CD4-positive, alpha-beta T cell treated with Interleukin-1 beta for 1 hour (primary cell): Measurements from ENCODE around the gene NAP1L1.
A peak's percentile ranks its signal among the peaks of the same experiment; 100 is the strongest.

Source experiments
- DNase-seq, 2 donors: peaks; one replicate each; pipeline ENCODE4 v3.0.0-alpha.2; 2020 to 2022

Gene NAP1L1

GRCh38 chr12:76037130-76038103, 47.1 kb downstream of the NAP1L1 start:
- DNase-seq = peak; percentile 39 to 76

GRCh38 chr12:76035045-76035444, 49.4 kb downstream of the NAP1L1 start:
- DNase-seq = no peak

- DNase-seq = no peak
These were observed 51.1 kb downstream of the NAP1L1 start for GRCh38 chr12:76033081-76034011.

DNA sequence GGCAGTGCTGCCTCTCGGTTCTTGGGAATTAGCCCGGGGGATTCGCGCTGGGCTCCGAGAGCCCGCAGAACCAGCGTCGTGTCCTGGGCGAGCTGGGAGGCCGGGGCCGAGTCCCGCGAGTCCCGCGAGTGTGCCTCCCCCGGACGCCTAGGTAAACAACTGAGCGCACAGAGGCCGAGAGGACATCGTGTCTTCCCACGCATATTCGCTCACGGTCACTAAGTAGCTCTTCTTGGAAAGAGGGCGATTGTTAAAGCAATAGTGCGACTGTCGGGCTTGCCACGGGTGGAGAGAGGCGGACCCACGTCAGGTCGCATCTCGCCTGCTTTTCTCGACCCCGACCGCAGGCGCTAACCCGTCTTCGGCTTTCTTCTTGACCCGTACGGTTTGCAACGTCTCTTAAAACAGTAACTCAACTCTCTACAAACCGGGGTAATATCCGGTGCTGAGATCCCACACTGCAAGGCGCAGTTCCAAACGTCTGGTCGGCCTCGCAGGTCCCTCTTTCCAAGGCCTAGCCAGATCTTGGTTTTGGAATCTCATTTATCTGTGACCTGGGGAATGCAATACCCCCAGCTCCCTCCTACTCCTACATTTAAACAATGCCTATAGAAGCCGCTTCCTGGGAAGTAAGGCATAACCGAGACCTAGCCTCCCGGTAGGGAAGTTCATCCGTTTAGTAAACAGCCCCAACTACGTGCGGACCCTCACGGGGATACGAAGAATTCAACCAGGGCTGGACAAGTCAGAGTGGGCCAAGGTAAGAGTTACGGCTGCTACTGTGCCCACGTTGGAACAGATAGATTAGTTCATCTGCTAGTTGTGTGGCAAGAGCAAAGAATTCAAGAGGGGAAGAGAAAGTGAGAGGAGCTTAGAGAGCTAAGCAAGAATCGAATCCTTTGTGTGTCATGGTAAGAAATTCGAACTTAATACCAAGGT, 52.2 kb downstream of the NAP1L1 start:
- peak; percentile 37 to 40 for DNase-seq

DNA sequence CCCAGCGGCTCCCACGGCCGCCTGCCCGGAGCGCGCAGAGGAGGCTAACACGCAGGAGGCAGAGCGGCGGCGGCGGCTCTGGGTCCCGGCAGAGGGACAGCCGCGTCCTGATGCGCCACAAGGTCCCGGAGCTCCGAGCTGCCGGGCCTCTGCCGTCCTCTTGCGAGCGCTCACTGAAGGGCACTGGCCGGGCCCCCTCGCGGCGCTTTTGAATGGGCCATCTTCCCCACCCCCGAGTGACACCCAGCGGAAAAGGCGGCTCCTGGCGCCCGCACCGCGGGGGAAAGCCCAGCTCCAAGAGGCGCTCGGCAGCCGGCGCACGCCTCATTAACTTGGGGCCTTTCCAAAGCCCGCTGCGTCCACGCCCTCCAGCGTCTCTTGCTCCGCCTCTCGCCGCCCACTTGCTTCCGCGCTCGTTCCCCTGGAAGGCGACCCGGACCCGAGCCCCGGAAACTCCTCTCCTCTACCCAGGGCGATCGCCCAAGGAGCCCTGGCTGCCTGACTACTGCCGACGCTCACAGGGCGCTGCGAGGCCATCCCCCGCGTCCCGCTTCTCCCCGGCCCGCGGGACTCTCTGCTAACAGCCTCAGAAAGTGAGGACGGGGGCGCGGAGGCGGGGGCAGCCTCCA, 53.0 kb downstream of the NAP1L1 start, which contains the start of gene PHLDA1:
Gene PHLDA1, minus strand, starts transcription at position 363 of the 629 bp plus-strand sequence.
- peak; percentile 93 to 95 for DNase-seq

- no peak for DNase-seq
These were observed 53.4 kb downstream of the NAP1L1 start for GRCh38 chr12:76031081-76031413.

DNA sequence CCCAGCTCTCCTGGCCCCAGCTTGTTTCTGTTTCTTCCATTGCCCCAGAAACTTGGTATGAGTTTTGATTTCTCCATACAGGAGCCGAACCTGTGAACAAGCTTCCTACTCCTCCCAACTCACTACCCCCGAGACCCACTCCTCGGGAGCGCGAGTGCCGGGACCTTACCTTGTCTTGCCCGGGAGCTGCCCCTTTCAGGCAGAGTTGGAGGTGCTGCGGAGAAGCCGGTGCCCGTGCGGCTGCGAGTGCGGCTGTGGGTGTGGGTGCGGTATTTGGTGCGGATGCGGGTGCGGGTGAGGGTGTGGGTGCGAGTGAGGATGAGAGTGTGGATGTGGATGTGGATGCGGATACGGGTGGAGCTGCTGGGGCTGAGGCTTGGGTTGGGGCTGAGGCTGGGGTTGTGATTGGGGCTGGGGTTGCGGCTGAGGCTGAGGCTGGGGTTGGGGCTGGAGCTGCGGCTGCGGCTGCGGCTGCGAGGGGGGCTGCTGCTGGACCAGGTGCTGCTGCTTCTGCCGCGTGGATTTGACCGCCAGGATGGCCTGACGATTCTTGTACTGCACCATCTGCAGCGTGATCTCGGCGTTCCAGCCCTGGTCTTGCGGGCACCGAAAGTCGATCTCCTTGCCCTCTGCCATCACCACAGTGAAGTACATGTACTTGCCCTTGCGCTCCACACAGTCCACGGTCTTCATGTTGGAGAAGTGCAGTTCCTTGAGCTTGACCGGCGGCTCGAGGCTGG, 54.0 kb downstream of the NAP1L1 start:
- peak; percentile 55 to 65 for DNase-seq

GRCh38 chr12:76029982-76030340, 54.5 kb downstream of the NAP1L1 start:
- DNase-seq = no peak

GRCh38 chr12:76028571-76029277, 55.8 kb downstream of the NAP1L1 start:
- no peak for DNase-seq

DNA sequence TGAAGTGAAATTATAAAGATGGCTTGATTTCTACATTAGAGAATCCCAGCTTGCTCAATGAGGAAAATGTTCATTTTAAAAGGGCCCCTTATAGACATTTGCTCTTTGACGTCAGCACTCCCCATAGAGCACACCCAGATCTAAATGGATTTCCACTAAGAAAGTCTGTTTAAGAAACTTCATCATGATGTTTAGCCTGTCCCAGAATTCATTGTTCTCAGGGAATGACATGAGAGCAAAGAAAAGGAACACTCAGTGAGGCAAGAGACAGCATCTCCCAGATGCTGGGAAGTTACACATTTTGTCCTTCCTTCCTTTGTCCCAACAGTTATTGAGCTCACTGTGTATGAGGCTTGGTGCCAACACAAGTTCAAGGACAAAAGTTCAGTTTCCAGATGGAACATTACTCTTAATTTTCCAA, 57.8 kb downstream of the NAP1L1 start:
- no peak for DNase-seq

GRCh38 chr12:76025601-76026575, 58.6 kb downstream of the NAP1L1 start:
- no peak for DNase-seq

GRCh38 chr12:76024942-76025600, 59.4 kb downstream of the NAP1L1 start:
- DNase-seq = no peak

GRCh38 chr12:76024102-76024781, 60.2 kb downstream of the NAP1L1 start:
- no peak for DNase-seq

DNA sequence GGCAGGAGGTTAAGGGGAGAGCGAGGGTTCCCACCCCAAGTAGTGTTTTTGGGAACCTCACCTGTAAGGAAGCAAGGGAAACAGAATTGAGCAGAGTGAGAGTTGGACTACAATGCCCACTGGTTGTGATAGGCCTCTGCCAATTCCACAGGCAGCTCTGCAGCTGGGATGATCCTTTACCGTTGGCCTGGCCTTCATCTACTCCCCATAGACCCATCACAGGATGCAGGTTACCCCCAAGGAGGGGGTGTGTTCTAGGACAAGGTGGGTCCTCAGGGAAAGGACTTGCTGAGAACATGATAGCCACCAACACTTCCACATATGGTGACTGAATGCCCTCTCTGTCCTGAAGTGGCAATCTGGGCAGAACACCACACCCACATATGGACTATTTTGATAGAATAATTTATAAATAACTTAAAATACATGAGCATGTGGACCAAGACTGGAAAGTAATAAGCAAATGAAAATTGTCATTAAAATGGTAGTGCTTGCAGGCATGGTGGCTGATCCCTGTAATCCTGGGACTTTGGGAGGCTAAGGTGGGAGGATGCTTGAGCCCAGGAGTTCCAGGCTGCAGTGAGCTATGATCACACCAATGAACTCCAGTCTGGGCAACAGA, 61.3 kb downstream of the NAP1L1 start:
- DNase-seq = no peak

DNA sequence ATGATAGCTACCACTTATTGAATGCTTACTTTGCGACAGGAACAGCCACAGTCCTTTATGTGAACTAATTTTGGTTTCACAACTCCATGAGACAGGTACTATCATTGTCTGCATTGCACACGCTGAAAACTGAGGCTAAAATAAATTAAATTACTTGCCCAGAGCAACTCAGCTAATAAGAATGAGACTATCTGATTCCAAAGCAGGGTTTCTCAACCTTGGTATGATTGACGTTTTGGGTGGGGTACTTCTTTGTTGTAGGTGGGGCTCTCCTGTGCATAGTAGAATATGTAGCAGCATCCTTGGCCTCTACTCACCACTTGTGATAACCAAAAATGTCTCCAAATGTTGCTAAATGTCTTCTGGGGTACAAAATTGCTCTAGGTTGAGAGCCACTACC, 62.0 kb downstream of the NAP1L1 start:
- no peak for DNase-seq

- peak; percentile 77 to 78 for DNase-seq
These were observed 63.5 kb downstream of the NAP1L1 start for GRCh38 chr12:76020731-76021672.
